OCI-LY3 (cell line): ENCODE results near the gene GSN.

ENCODE experiments used
- CTCF ChIP-seq: fragments of 200-600, 300-600 bp; sonication (generic); IDR thresholded peaks from 2 replicates; pipeline ENCODE4 v1.5.1; 2014; ENCODE audit warnings: antibody characterized with exemption, low read length, low read depth
- EZH2phosphoT487 ChIP-seq: fragments of 200-600 bp; shearing (Covaris generic); IDR thresholded peaks from 2 replicates; pipeline ENCODE4 v1.6.1; 2018; ENCODE audit warnings: antibody characterized with exemption, mixed run types, low read depth

- no peak for TF ChIP-seq CTCF
- no peak for TF ChIP-seq EZH2phosphoT487
Measured at GRCh38 chr9:121239071-121239470, 28.9 kb upstream of the GSN start.
